ENCODE measurements around the gene OSCAR. TPM values are rescaled to one million over a fixed set of nuclear protein-coding genes. Genes with fewer than 3 reads are reported as not detected.

The OSCAR gene
- total and polyA plus RNA-seq, 10 donors = 2.4 to 49.5 (median 17.7) TPM

DNA sequence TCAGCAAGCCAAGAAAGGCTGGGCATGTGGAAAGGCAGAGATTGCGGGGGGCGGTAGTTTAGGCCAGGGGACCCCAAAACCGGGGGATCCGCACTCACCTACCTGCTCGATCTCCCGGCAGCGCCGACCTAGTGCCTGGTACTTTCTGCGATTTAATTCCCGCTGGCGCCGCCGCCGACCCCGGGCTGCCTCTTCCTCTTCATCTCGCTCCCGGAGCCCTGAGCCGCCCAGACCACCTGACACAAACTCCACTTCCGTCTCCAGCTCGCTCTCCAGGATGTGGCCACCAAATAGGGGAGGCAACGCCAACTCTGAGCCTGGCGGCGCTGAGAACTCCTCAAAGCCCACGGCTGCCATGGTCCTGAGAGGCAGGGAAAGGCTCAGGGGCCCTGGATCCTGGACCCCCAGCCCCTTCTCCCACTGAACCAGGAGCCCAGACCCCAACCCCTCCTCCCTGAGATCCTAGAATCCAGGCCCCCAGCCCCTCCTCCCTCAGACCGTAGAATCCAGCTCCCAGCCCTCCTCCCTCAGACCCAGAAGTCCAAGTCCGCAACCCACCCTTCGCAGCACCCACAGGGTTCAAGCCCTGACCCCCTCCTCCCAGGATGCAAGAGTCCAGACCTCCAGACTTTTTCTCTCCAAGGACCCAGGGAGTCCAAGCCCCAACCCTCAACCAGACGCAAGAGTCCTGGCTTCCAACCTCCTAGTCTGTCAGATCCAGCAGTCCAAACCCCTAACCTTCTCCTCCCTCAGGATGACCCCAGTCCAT is 13.9 kb upstream of the OSCAR start:
- 2 to 7% (median 6%) methylated on average over 26 to 28 of the region's 28 CpGs for WGBS, 5 donors
- Histone ChIP-seq H3K27ac (peak overlapping the region; percentile 82 to 95 (median 92)), H3K36me3 (peaks cover 4 to 60% (median 31%) of the 10 kb centered on the region in 6 donors), H3K9me3 (no peaks in the 10 kb centered on the region), H3K4me3 (peak overlapping the region; percentile 85 to 98 (median 92)), H3K4me1 (peaks cover 17 to 48% (median 33%) of the 10 kb centered on the region in 6 donors), H3K27me3 (replicated peaks in 1 of 7) (no peaks in the 10 kb centered on the region)
- intact Hi-C loops (cut with DNase I; ENCODE audit: low total_unique reads) = no loop called here
- no peak for TF ChIP-seq POLR2A (IDR thresholded peaks at IDR 0.05)
- peak; percentile 72 to 81 (median 77) for TF ChIP-seq POLR2AphosphoS5 (IDR thresholded peaks at IDR 0.05)
- peak; percentile 90 for DNase-seq

DNA sequence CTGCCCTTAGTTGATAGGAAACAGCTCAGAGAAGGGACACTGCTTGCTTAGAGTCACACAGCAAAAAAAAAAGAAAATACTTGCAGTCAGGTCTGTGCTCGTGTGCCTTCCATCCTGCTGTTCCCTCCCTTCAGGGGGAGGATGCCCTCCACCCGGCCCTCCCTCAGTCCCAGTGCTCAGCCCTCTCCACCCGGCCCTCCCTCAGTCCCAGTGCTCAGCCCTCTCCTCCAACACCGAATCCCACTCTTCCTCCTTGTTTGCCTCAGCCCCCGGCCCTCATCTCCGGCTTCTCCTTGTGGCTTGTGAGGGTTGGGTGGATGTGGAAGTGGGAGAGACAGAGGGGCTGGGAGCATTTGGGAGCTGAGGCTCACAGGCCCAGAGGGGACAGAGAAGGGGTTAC is 9.0 kb upstream of the OSCAR start:
- Histone ChIP-seq H3K27ac (no peak overlapping the region), H3K4me1 (peaks cover 6 to 35% (median 14%) of the 10 kb centered on the region in 6 donors), H3K36me3 (peaks cover 0 to 92% (median 60%) of the 10 kb centered on the region in 6 donors), H3K4me3 (no peak overlapping the region), H3K9me3 (no peaks in the 10 kb centered on the region), H3K27me3 (replicated peaks in 1 of 7) (no peaks in the 10 kb centered on the region)
- no peak for DNase-seq
- intact Hi-C loops (cut with DNase I; ENCODE audit: low total_unique reads) = no loop called here
- WGBS, 5 donors = 84 to 90% (median 87%) methylated on average over 5 to 6 of the region's 6 CpGs
- TF ChIP-seq POLR2A (IDR thresholded peaks at IDR 0.05) (no peak), POLR2AphosphoS5 (IDR thresholded peaks at IDR 0.05) (no peak)
- TF ChIP-seq, protein P1, sequence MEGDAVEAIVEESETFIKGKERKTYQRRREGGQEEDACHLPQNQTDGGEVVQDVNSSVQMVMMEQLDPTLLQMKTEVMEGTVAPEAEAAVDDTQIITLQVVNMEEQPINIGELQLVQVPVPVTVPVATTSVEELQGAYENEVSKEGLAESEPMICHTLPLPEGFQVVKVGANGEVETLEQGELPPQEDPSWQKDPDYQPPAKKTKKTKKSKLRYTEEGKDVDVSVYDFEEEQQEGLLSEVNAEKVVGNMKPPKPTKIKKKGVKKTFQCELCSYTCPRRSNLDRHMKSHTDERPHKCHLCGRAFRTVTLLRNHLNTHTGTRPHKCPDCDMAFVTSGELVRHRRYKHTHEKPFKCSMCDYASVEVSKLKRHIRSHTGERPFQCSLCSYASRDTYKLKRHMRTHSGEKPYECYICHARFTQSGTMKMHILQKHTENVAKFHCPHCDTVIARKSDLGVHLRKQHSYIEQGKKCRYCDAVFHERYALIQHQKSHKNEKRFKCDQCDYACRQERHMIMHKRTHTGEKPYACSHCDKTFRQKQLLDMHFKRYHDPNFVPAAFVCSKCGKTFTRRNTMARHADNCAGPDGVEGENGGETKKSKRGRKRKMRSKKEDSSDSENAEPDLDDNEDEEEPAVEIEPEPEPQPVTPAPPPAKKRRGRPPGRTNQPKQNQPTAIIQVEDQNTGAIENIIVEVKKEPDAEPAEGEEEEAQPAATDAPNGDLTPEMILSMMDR (IDR thresholded peaks at IDR 0.05 in 8 of 11, conservative IDR thresholded peaks at IDR 0.05 in 3 of 11) = no peak

DNA sequence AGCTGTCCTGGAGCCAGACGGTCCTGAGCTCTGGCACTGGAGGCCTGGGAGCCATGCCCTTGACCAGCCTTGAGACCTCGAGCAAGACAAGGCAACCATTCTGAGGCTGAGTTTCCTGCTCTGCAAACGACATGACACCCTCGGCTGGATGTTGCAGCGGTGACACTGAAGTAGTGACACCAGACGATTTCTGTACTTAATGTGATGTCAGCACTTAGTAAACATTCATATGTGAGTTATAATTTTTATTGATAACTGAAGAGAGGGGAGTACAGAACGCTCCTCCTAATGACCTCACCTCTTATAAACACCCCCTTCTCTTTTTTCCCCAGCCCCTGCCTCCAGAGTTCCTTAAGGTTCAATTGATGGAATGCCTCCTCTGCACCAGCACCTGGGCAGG is 7.9 kb upstream of the OSCAR start:
- H3K4me1 ChIP-seq = peaks cover 4 to 35% (median 12%) of the 10 kb centered on the region in 6 donors
- peaks cover 0 to 94% (median 60%) of the 10 kb centered on the region in 6 donors for H3K36me3 ChIP-seq
- no peak overlapping the region for H3K4me3 ChIP-seq
- no peaks in the 10 kb centered on the region for H3K27me3 ChIP-seq (replicated peaks in 1 of 7)
- intact Hi-C loops (cut with DNase I; ENCODE audit: low total_unique reads) = no loop called here
- TF ChIP-seq, protein P1 (IDR thresholded peaks at IDR 0.05 in 8 of 11, conservative IDR thresholded peaks at IDR 0.05 in 3 of 11) = no peak
- TF ChIP-seq POLR2AphosphoS5 (IDR thresholded peaks at IDR 0.05) (no peak), POLR2A (IDR thresholded peaks at IDR 0.05) (no peak)
- no peak for DNase-seq
- 79 to 88% (median 81%) methylated on average over 5 to 7 of the region's 7 CpGs for WGBS, 5 donors
- H3K9me3 ChIP-seq = no peaks in the 10 kb centered on the region
- H3K27ac ChIP-seq = no peak overlapping the region

DNA sequence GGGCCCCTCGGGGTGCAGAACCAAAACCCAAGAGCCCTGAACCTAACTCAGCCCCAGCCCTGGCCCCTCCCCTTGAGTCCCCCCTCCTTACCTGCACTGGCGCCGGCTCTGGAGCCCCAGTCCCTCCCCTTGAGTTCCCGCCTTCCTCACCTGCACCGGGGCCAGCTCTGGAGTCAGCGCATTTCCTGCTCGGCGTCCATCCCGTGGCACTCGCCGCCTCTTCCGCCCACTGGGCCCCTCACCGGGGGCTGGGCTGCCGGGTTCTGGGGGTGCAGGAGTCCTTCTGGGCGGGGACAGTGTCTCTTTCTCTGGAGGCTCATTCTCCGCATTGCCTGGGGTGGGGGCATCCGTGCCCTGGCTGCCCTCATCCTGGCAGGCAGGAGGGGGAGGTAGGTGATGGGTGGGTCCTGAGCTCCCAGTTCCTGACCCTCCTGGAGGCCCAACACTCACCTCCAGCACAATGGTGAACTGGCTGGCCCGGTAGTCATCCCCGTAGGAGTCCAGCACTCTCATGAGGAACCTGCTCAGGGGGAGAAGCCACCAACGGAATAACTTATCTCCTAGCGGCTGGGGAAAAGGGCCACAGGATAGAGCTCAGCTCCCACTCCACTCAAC is 7.4 kb upstream of the OSCAR start:
- no peak for TF ChIP-seq POLR2A (IDR thresholded peaks at IDR 0.05)
- TF ChIP-seq POLR2AphosphoS5 (IDR thresholded peaks at IDR 0.05) = peak in 1 of 3 donors; percentile 50
- Histone ChIP-seq H3K27me3 (replicated peaks in 1 of 7) (no peaks in the 10 kb centered on the region), H3K27ac (no peak overlapping the region), H3K36me3 (peaks cover 0 to 88% (median 60%) of the 10 kb centered on the region in 6 donors), H3K4me1 (peaks cover 7 to 35% (median 14%) of the 10 kb centered on the region in 6 donors), H3K4me3 (no peak overlapping the region), H3K9me3 (no peaks in the 10 kb centered on the region)
- intact Hi-C loops (cut with DNase I; ENCODE audit: low total_unique reads) = no loop called here
- peak; percentile 69 for DNase-seq
- WGBS, 5 donors = 85 to 89% (median 87%) methylated on average over 18 to 21 of the region's 21 CpGs

DNA sequence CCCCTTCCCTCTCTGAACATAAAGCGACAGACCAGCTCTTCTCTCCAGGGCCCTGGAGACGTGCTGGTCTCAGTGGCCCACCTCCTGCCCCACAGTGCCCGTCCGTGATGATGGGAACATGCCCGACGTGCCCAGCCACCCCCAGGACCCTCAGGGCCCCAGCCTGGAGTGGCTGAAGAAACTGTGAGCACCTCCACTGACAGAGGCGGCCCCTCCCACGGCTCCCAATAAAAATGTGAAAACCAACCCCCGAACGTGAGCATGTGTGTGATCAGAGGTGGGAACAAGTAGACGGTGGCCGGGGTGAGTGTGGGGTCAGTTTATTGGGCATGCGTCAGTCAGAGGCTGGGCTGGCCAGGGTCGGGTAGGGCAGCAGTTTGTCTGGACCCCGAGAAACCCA is 6.1 kb upstream of the OSCAR start:
- Histone ChIP-seq H3K27me3 (replicated peaks in 1 of 7) (no peaks in the 10 kb centered on the region), H3K9me3 (no peaks in the 10 kb centered on the region), H3K4me3 (no peak overlapping the region), H3K36me3 (peaks cover 0 to 76% (median 56%) of the 10 kb centered on the region in 6 donors), H3K4me1 (peaks cover 7 to 45% (median 22%) of the 10 kb centered on the region in 6 donors), H3K27ac (no peak overlapping the region)
- intact Hi-C loops (cut with DNase I; ENCODE audit: low total_unique reads) = no loop called here
- peak; percentile 59 for DNase-seq
- WGBS, 5 donors = 88 to 94% (median 89%) methylated on average over 14 to 15 of the region's 15 CpGs
- TF ChIP-seq POLR2A (IDR thresholded peaks at IDR 0.05) = no peak
- TF ChIP-seq, protein P1 (IDR thresholded peaks at IDR 0.05 in 8 of 11, conservative IDR thresholded peaks at IDR 0.05 in 3 of 11) = no peak
- TF ChIP-seq POLR2AphosphoS5 (IDR thresholded peaks at IDR 0.05) = no peak
